ENCODE data around the gene USPL1.
"Not testable (repeated sequence)": the region's sequence is repeated elsewhere in the genome, so short reads cannot be mapped to it uniquely, and the experiment has no call there.

The USPL1 gene

GRCh38 chr13:30615866-30616541 is 1.7 kb upstream of the USPL1 start:
- DNase-seq (ENCODE audit: low spot score), result peak; percentile 39

GRCh38 chr13:30616927-30617314 is 799 bp upstream of the USPL1 start:
- DNase-seq (ENCODE audit: low spot score), result peak; percentile 60

DNA sequence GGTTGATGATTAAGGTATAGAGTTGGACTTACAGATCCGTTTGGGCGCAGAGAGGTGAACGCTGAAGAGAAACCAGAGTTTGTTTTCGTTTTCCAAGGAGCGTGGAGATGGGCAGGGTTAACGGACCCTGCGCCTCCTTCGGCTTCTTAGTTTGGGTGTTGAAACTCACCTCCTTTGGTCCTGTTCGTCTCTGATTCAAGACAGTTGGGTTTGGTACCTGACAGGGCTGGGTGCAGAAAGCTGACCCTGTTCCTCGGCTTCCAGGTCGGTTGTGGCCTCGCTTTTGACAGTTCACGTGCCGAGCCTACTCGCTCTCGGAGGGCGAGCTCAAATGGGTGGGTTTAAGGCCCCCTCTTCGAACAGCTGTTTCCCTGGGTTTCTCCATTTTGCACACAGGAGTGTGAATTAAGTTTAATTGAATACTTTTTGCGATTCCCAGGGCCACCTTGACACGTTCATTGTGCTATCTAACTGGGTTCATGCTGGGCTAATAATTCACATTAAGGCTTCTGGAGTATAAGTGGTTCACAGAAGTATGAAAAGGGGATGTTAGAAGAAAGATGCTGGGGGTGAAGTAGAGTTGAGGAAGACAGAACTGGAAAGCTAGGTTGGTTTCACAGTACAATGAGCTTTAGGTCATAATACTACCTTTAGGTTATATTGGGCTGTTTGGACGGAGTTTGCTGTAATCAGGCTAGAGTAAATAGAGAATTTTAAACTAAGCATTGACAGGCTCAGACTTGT is 638 bp downstream of the USPL1 start:
- no peak for DNase-seq (ENCODE audit: low spot score)

GRCh38 chr13:30618930-30619279 is 1.2 kb downstream of the USPL1 start:
- no peak for DNase-seq (ENCODE audit: low spot score)

- DNase-seq (ENCODE audit: low spot score), result no peak
Observed at GRCh38 chr13:30619731-30620130, 2.0 kb downstream of the USPL1 start.

DNA sequence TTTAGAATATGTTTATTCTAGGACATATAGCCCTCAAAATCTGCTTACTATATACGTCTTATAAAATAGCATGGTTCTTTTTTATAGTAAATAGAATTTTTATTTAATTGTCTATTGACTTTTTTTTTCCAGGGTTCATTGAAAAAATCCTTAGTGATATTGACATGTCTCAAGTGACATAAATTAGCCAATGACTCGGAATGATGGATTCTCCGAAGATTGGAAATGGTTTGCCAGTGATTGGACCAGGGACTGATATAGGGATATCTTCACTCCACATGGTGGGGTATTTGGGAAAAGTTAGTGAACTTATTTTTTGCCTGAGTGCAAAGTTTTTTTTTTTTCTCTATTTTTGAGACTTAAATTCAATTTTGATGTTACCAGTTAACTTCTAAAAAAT is 3.2 kb downstream of the USPL1 start:
- DNase-seq (ENCODE audit: low spot score), result no peak

DNA sequence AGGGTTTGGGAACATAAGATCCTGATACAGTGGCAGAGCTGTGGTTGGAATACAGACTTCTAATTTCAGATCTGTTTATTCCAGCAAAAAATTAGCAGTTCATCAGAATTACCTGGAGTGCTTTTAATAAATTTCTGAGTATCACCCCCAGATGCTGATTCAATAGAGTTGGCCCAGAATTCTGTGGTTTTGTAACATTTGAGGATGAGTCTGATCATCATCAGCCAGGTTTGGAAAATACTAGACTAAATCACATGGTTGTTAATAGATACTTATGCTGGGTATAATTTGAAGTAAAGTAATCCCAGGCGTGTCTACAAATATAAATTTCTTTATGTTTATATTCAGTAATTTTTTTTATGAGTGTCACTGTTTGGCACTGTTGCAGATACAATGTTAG is 4.8 kb downstream of the USPL1 start:
- DNase-seq (ENCODE audit: low spot score), result no peak

DNA sequence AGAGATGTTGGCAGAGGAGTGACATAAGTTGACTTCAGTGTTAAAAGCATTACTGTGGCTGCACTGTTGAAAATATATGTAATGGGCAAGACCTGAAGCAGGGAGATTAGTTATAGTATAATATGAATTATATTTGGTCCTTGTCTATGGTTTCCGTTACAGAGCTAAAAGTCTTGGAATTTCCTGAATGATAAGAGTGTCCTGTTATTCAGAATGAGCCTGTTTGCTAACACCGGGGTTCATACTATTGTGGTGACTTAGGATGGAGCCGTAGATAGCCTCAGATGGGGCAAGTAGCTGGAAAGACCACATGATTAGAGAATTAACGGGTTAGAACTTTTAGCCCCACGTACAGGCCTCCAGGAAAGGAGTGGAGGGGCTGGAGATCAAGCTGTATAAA is 5.7 kb downstream of the USPL1 start:
- DNase-seq (ENCODE audit: low spot score), result no peak

DNA sequence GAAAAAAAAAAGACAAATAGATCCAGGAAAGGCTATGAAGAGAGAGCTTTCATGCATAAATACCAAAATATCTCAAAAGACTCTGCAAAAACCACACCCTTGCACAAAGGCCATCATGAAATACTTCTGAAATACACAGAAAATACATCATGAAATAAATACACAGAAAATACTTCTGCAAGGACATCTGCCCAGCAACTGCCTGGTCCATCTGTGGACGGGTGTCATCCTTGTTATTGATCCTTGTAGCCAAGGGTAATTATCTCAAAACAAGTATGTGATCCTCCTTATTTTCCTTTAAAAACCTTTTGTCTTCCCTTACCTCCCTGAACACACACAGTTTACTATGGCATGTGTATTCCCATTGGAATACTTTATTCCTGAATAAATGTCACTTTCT is 6.9 kb downstream of the USPL1 start:
- DNase-seq (ENCODE audit: low spot score), result no peak

GRCh38 chr13:30629527-30629926 is 11.8 kb downstream of the USPL1 start:
- DNase-seq (ENCODE audit: low spot score), result no peak

DNA sequence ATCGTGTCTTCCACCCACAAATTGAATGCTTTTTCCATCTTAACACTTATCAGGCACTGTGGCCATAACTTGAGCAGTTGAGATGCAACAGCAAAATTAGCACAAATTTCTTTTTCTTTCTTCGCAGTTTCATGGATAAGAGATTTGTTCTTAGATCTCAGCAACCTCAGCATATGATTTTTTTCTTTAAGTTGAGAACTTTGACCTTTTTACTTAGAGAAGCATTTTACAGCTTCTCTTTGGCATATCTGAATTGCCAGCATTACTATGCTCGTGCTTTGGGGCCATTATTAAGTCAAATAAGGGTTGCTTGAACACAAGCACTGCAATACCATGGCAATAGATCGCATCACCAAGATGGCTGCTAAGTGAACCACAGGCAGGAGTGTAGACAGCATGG is 16.1 kb downstream of the USPL1 start:
- no peak for DNase-seq (ENCODE audit: low spot score)

GRCh38 chr13:30634838-30635237 is 17.1 kb downstream of the USPL1 start:
- DNase-seq (ENCODE audit: low spot score), result no peak

DNA sequence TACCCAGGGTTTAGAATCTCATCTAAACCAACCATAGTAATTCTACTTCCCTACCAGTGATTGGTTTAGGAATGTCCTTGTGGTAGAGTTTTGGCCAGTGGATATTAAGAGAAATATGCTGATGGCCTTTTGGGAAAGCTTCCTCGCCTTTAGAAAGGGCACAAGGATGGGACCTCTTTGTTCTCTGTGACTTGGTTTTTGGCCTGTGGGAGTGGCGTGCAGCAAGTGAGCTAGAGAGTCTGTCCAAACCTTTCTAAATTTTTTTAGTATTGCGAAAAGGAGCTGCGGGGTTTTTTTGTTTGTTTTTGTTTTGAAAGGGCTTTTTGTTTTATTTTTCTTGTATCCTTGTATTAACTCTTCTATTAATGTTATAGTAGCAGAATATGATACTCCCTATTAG is 20.6 kb downstream of the USPL1 start:
- DNase-seq (ENCODE audit: low spot score), result no peak

DNA sequence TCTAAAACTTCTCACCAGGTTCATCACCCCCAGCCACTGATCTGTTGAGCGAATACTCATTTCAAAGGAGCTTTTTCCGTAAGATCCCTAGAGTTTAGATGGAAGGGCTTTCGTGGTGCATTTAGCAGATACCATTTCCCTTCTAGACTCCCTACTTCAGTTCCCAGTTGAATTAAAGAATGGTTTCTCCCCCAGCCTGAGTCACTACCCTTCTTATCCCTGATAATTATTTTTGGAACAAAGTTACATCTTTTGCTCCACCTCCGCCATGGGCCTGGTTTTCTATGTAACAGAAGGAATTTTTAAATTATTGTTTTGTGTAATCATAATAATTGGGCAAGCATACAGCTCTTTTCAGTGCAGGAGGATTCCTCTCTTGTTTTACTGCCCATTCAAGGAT is 22.0 kb downstream of the USPL1 start:
- no peak for DNase-seq (ENCODE audit: low spot score)

GRCh38 chr13:30641173-30641572 is 23.5 kb downstream of the USPL1 start:
- not testable (repeated sequence) for DNase-seq (ENCODE audit: low spot score)

DNA sequence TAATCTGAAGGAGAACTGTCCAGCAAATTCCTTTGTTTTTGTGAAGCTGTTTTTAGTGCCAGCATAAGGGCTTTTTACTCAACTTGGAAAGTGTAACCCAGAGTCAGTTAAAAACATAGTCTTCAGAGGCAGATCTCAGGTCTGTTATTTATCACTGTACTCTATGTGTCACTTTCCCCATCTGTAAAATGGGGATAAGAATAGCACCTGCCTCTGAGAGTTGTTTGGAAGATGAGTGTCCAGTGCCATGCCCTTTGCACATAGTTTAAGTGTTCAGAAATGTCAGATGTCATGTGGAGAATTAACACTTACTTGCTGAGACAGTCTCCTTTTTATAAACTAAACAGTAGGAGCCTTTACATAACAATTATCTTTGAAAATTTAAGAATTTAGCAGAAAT is 27.9 kb downstream of the USPL1 start:
- DNase-seq (ENCODE audit: low spot score), result no peak

GRCh38 chr13:30647420-30647819 is 29.7 kb downstream of the USPL1 start:
- no peak for DNase-seq (ENCODE audit: low spot score)

DNA sequence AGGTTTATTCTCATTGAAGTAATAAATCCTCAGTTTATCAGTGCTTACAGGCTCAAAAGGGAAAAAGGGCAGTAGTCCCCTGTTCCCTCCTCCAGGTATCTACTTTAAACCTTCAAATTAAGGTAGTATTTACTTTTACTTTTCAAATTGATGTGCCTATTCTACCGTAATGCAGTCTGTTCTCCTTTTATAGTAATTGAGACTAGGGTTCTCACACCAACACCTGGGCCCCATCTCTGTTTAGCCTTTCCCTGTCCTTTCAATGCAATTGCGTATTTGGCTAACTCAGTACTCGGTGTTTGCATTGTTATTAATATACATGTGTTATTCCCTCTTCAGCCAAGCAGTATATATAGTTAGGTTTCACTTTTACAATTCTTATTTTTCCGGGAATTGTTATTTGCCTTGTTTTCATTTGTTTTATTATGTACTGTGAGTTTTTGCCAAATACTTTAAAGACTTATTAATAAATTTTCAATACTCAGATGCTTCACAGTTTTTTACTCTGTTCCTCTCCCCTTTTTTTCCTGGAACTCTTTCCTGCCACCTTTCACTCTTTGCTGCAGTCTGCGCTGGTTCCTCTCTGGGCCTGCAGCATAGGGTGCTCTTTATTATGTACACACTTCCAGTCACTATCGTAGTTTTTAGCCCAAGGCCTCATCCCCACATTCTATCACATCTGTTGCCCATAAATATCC is 30.3 kb downstream of the USPL1 start:
- no peak for DNase-seq (ENCODE audit: low spot score)

DNA sequence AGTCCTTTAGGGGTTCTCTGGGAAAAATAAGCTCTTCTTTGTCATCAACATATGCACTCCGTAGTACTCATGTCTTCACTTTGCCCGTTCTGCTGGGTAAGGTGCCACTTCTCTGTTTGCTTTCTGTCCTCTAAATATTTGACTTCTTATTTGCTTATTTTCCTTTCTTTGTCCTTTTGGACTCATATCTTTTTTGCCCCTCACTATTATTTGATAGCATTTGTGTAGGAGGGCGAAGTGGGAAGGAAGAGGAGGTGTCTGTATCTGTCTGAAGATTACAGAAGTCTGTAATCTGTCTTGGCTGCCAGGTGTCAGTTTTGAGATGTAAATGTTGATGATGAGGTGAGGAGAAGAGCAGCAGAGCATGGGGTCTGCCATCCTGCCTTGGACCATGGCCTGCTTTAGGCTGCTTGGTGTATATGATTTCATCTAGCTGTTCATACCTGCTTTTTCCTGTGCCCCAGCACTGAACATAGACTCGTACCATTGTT is 30.8 kb downstream of the USPL1 start:
- no peak for DNase-seq (ENCODE audit: low spot score)

- DNase-seq (ENCODE audit: low spot score), result not testable (repeated sequence)
Observed at GRCh38 chr13:30651648-30652047, 33.9 kb downstream of the USPL1 start.

GRCh38 chr13:30652746-30653386 is 35.1 kb downstream of the USPL1 start:
- DNase-seq (ENCODE audit: low spot score), result no peak

- peak; percentile 43 for DNase-seq (ENCODE audit: low spot score)
Observed at GRCh38 chr13:30654430-30654829, 36.7 kb downstream of the USPL1 start.

DNA sequence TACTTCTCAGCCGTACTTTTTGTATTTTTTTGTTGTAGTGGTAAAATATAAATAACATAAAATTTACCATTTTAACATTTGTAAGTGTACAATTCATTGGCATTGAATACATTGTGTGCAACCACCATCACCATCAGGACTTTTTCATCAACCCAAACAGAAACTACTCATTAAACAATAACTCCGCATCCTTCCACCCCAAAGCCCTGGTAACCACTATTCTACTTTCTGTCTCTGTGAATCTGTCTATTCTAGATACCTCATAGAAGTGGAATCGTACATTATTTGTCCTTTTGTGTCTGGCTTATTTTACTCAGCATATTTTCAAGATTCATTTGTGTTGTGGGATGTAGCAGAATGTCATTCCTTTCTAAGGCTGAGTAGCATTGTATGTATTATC is 38.5 kb downstream of the USPL1 start:
- DNase-seq (ENCODE audit: low spot score), result no peak

Data from CD4-positive, alpha-beta T cell treated with Interleukin-15 for 4 hours (primary cell).